GM19193 (cell line): Measurements from ENCODE around the gene ERBIN.

Experiments used
- POLR2A ChIP-seq: IDR thresholded peaks from 4 replicates; pipeline ENCODE4 v1.6.1; 2011; ENCODE audit not compliant: insufficient read depth, insufficient read length; ENCODE audit errors: extremely low read depth

ERBIN gene

DNA sequence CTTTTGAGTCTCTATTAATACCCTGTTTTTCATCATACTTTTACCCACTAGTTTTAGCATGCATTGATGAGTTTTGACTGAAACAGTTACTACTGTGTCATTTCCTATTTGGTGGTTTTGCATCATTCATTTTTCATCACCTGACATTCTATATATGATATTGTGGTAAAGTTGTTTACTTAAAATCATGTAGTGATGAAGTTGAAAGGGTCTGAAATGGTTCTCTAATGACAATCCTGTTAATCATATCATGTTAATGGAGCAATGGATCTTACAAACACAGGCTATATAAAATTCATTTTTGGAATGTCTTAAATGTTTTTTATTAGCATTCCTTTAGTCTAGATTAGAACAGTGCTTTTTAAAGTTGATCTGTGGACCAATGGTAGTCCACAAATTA lies 84.1 kb downstream of the ERBIN start:
- TF ChIP-seq POLR2A, result no peak

DNA sequence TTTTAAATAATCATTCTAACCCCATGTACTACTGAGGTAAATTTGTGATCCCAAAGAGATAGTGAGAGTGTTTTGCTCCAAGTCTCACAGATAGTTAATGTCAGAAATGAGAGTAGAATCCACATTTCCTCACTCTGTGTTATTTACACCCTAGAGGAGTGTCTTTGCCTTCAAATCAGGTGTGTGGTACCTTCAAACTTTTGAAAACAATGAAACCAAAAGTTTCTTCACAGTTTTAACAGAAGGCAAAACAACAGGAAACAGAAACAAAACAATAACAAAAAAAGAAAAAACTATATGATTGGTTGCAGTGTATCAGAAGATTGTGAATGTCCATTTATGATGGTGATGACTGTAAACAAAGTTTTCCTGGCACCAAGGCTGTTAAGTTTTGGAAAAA lies 85.9 kb downstream of the ERBIN start:
- TF ChIP-seq POLR2A, result no peak

DNA sequence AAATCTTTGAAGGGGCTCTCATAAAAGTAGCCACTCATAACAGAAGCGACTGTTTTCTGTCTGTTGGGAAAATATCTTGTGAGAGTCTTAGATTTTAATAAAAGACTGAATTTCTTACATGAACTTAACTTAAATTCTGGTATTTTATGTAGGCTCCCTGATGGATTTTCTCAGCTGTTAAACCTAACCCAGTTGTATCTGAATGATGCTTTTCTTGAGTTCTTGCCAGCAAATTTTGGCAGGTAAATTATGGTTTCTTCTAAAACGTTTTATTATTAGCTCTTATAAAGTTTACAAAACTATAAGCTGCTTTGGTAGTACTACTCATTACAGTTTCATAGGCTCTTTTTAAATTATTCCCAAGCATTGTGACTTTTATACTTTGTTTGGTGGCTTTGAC lies 87.0 kb downstream of the ERBIN start:
- no peak for TF ChIP-seq POLR2A

DNA sequence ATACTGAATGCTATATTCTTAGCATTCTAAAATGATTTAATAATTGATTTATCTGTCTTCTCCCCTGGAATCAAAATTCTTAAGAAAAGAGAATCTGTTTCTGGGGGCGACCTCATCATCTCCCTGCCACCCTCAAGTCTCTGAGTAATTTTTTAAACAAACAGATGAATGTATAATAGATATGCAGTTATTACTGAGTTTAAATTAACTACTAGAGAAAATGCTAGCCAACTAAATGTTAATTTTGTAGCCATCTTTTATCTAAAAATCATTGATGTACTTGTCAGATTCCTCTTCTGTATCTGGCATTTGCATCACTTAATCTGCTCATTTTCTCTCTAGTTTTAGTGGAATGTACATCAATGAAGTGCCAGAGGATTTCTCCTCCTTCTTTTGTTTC lies 87.5 kb downstream of the ERBIN start:
- no peak for TF ChIP-seq POLR2A

DNA sequence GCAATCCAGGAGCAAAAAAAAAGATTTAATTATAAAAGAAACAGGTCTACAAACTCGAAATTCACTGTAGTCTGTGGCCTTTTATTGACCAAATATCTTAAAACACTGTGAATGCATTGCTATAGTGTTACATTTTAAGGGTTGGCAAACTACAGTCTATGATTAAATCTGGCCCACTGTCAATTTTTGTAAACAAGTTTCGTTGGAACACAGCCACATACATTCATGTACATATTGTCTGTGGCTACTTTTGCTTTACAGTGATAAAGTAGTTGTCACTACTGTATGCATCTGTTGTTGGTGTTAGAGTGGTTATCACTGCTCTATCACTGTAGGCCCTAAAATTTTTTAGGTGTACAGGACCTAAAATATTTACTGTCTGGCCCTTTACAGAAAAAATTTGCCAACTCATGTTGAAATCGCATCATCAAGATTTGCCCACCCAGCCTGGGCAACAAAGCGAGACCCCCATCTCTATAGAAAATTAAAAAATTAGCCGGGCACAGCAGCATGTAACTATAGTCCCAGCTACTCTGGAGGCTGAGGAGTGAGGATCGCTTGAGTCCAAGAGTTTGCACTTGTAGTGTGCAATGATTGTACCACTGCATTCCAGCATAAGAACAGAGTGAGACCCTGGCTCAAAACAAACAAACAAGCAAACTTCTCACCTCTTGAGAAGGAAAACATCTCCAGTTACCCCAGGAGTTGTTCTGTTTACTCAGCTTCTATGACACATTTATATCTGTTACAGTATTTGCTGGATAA lies 89.0 kb downstream of the ERBIN start:
- no peak for TF ChIP-seq POLR2A

DNA sequence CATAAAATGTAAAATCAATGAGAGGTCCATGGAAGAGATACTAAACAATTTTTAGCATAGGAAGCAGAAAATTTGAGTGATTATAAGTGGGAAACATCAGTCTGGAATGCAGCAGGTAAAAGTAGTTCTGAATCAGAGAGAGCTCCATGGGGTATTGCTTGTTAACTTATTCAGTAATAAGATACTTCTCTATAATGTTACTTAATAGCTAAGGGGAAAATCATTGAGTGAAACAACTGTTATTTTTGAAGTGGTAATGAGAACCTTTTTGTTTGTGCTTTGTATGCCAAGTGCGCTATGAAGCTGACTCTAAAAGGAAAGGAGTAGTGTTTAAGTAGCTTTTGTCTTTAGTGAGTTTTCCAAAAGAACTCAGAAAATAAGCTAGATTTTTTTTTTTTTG lies 95.2 kb downstream of the ERBIN start:
- no peak for TF ChIP-seq POLR2A

DNA sequence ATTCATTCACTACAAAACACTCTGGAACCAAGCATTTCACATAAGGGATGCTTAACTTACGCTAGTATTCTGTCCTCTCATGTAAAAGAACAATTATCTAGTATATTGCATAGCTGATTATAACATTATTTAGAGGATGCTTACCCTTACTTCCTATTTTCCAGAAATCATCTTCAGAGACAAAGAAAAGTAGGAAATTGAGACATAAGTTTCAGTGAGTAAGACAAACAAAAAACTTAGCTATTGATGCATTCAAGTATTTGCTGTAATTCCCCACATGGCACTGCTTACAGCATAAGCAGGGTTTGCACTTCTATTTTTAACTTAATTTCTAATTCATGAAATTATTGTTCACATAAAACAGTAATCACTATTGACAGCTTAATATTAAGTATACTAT lies 112.9 kb downstream of the ERBIN start:
- no peak for TF ChIP-seq POLR2A

DNA sequence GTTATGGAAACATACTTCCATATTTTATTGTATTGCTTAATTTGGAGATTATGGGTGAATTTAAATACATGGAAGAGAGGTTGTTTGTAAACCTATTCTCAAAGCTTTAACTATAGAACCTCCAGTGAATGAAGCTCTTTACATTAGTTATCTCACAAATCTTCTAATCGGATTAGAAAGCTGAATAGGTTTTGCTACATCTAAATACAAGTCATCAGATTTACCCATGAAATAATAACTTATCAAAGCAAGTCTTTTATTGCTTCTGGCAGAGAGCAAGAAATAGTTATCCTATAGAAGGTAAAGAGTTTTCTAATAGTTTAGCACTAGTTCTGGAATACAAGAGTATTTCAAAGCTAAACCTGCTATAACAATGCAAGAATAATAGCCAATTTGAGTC lies 113.3 kb downstream of the ERBIN start:
- no peak for TF ChIP-seq POLR2A

DNA sequence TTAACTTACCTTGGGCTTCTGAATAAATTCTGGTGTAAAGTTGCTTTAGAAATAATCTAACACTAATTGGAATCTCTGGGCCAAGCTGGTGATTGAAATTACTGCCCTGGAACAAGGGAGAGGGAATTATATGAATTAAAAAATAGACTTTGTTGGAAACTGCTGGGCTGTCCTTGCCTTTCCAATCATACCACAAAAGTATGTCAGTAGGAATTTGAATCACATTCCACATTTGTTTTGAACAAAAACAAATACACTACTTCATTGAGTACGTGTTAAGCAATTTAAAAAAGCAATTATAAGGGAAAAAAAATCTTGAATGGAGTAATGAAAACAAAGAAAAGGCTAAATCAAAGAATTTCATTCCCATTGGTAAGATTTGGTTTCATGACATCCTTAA lies 115.3 kb downstream of the ERBIN start:
- TF ChIP-seq POLR2A, result no peak

DNA sequence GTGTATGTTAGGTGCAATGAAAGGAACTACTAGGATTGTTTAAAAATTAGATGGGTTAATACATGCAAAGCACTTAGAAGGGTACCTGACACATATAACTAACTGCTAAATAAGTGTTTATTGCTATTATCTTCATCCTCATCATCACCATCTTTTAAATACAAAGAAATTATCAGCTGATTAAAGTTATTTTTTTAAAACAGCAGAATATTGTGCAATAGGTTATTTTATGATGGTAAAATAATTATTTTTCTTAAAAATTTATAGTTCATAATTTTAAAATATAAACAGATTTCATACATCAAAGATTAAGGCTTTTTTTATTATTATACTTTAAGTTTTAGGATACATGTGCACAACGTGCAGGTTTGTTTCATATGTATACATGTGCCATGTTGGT lies 130.9 kb downstream of the ERBIN start:
- no peak for TF ChIP-seq POLR2A

DNA sequence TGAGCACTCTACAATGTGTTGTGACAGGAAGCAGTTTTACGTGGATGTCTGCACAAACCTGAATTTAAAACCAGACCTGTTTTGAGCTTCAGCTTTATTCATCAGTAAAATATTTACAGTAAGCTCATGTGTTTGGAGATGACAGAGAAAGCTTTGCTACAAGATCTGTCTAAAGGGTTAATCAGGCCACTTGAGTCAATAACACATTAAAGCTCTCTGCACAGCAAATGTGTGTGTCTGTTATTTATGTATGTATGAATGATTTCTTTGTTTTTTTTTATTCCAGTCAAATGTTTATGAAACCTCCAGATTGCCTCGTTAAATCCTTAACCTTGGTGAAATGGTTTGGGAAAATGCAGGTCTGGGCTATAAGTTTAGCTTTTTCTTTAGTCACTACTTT lies 140.5 kb downstream of the ERBIN start:
- no peak for TF ChIP-seq POLR2A

DNA sequence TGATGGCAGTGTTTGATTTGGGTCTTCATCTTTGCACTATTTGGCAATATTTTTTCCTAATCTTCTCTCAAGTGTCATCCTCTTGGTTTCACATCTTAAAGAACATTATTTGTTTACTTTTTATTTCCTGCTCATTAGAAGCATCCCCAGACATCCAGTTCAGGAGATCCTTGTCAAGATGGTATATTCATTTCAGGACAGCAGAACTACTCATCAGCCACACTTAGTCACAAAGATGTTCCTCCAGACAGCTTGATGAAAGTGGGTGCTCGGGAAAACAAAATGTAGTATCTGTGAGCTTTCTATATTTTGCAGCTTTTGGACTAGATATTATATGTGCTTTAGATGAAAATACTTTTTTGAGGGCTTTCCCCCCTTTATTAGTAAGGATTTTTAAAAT lies 145.7 kb downstream of the ERBIN start:
- no peak for TF ChIP-seq POLR2A

DNA sequence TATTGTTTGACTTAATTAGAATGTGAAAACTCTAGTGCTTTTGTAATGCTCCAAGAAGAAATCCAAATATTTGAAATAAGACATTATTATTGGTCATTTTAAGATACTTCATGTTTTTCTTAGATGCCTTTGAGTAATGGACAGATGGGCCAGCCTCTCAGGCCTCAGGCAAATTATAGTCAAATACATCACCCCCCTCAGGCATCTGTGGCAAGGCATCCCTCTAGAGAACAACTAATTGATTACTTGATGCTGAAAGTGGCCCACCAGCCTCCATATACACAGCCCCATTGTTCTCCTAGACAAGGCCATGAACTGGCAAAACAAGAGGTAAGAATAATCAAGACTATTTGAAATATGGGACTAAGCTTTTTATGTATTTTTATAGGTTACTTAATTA lies 148.5 kb downstream of the ERBIN start:
- no peak for TF ChIP-seq POLR2A

DNA sequence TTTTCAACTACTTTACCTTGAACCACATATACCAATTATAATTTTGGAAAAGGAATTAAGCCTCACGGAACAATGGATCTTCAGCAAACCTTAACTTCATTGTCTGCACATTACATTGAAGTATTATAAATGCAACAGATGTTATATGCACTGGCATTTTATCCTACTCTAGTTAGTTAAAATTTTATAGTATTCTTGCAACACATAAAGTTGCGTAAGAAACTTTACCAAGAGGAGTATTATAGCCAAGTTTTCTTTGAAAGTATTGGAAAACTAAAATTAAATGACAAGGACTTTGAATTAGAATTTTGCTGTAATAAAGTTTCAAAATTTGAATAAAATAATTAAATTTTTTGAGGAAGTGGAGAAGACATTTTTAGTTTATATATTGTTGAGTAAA lies 154.3 kb downstream of the ERBIN start:
- no peak for TF ChIP-seq POLR2A

DNA sequence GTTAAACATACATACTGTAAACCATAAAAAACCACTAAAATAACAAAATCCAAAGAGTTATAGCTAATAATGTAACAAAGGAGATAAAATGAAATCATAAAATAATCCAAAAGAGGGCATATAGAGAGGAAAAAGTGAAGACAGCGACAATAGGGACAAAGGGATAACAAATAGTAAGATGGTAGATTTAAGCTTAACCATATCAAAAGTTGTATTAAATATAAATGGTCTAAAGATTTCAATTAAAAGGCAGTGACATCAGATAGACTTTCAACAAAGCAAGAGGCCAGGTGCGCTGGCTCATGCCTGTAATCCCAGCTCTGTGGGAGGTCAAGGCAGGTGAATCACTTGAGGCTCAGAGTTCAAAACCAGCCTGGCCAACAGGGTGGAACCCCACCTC lies 163.0 kb downstream of the ERBIN start:
- TF ChIP-seq POLR2A, result no peak

DNA sequence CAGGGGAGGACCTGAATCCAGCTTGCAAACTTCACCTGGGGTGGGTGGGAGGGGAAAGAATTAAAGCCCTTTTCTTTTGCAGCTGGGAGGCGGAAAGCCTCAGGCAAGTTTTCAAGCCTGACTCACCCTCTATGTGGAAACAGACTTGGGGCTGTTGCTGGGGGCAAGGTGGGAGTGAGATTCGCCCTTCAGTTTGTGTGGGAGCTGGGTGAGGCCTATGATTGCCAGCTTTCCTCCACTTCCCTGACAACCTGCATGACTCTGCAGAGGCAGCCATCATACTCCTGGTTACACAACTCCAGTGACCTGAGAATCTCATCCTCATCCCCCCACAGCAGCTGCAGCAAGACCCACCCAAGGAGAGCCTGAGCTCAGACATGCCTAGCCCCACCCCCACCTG lies 174.5 kb downstream of the ERBIN start:
- no peak for TF ChIP-seq POLR2A

DNA sequence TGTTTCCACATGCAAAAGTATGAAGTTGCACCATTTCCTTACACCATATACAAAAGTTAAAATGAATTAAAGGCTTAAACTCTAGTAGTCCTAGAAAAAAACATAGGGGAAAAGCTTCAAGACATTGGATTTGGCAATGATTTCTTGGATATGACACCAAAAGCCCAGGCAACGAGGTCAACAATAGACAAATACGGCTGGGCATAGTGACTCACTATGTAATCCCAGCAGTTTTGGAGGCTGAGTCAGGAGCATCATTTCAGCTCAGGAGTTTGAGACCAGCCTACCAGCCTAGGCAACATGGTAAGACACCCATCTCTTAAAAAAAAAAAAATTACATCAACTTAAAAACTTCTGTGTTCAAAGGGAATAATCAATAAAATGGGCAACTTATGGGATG lies 186.8 kb downstream of the ERBIN start:
- no peak for TF ChIP-seq POLR2A
